SK-N-MC (cell line): Measurements from ENCODE around the gene FOXD4L3.
"Not testable (repeated sequence)": the region's sequence is repeated elsewhere in the genome, so short reads cannot be mapped to it uniquely, and the experiment has no call there.

Experiments
- DNase-seq: peaks from one replicate; pipeline ENCODE4 v3.0.0-alpha.2; 2011; ENCODE audit warnings: low read depth, low spot score
- H3K27ac ChIP-seq: fragments of 200-600 bp; sonication (generic); 2 replicates; pipeline ENCODE4 v1.5.1; 2016; ENCODE audit warnings: mixed run types
- H3K36me3 ChIP-seq: fragments of 200-600 bp; sonication (generic); 2 replicates; pipeline ENCODE4 v1.6.1; 2017; ENCODE audit warnings: antibody characterized with exemption, low read length, mixed read lengths; ENCODE audit not compliant: insufficient read depth
- H3K4me3 ChIP-seq: fragments of 200-600 bp; sonication (generic); 2 replicates; pipeline ENCODE4 v1.5.1; 2016
- H3K9ac ChIP-seq: fragments of 200-600 bp; sonication (generic); 2 replicates; pipeline ENCODE4 v1.8.0; 2017; ENCODE audit warnings: mixed run types, mixed read lengths; ENCODE audit not compliant: insufficient read length
- H3K9me3 ChIP-seq: fragments of 200-600 bp; sonication (generic); 2 replicates; pipeline ENCODE4 v1.6.1; 2017; ENCODE audit warnings: low read depth, mild to moderate bottlenecking, antibody characterized with exemption, low read length, moderate library complexity, mixed read lengths

FOXD4L3 gene

GRCh38 chr9:68302567-68302966, at the start of gene FOXD4L3:
Gene FOXD4L3, plus strand, starts transcription at chr9:68302867. Its CDS starts 85 bp downstream, at chr9:68302952.
- H3K27ac ChIP-seq, H3K36me3 ChIP-seq, H3K4me3 ChIP-seq, H3K9ac ChIP-seq, H3K9me3 ChIP-seq, DNase-seq: not testable (repeated sequence)

- not testable (repeated sequence) for H3K9me3 ChIP-seq, H3K4me3 ChIP-seq, H3K9ac ChIP-seq, H3K36me3 ChIP-seq, DNase-seq, H3K27ac ChIP-seq
Observed at GRCh38 chr9:68281041-68281440, 21.6 kb upstream of the FOXD4L3 start.

GRCh38 chr9:68303771-68304170, 1.1 kb downstream of the FOXD4L3 start:
- not testable (repeated sequence) for DNase-seq, H3K9ac ChIP-seq, H3K36me3 ChIP-seq, H3K9me3 ChIP-seq, H3K27ac ChIP-seq, H3K4me3 ChIP-seq

- not testable (repeated sequence) for H3K27ac ChIP-seq, H3K9me3 ChIP-seq, H3K36me3 ChIP-seq, H3K4me3 ChIP-seq, H3K9ac ChIP-seq, DNase-seq
Observed at GRCh38 chr9:68304212-68304611, 1.5 kb downstream of the FOXD4L3 start.

GRCh38 chr9:68304777-68305176, 2.1 kb downstream of the FOXD4L3 start:
- H3K4me3 ChIP-seq, H3K9ac ChIP-seq, H3K36me3 ChIP-seq, H3K9me3 ChIP-seq, H3K27ac ChIP-seq, DNase-seq: not testable (repeated sequence)

- not testable (repeated sequence) for H3K4me3 ChIP-seq, H3K9ac ChIP-seq, H3K27ac ChIP-seq, H3K9me3 ChIP-seq, DNase-seq, H3K36me3 ChIP-seq
Observed at GRCh38 chr9:68305680-68306285, 3.1 kb downstream of the FOXD4L3 start.

- H3K36me3 ChIP-seq, H3K9ac ChIP-seq, H3K4me3 ChIP-seq, DNase-seq, H3K27ac ChIP-seq, H3K9me3 ChIP-seq: not testable (repeated sequence)
Observed at GRCh38 chr9:68306391-68306964, 3.8 kb downstream of the FOXD4L3 start.

- H3K9me3 ChIP-seq, DNase-seq, H3K9ac ChIP-seq, H3K27ac ChIP-seq, H3K4me3 ChIP-seq, H3K36me3 ChIP-seq: not testable (repeated sequence)
Observed at GRCh38 chr9:68307127-68307526, 4.5 kb downstream of the FOXD4L3 start.

- H3K9ac ChIP-seq, DNase-seq, H3K9me3 ChIP-seq, H3K27ac ChIP-seq, H3K36me3 ChIP-seq, H3K4me3 ChIP-seq: not testable (repeated sequence)
Observed at GRCh38 chr9:68307654-68308053, 5.0 kb downstream of the FOXD4L3 start.

GRCh38 chr9:68311208-68311607, 8.5 kb downstream of the FOXD4L3 start:
- not testable (repeated sequence) for DNase-seq, H3K4me3 ChIP-seq, H3K36me3 ChIP-seq, H3K9me3 ChIP-seq, H3K9ac ChIP-seq, H3K27ac ChIP-seq

- H3K36me3 ChIP-seq, H3K4me3 ChIP-seq, DNase-seq, H3K9ac ChIP-seq, H3K9me3 ChIP-seq, H3K27ac ChIP-seq: not testable (repeated sequence)
Observed at GRCh38 chr9:68318209-68318608, 15.5 kb downstream of the FOXD4L3 start.

GRCh38 chr9:68323749-68324148, 21.1 kb downstream of the FOXD4L3 start:
- not testable (repeated sequence) for H3K9ac ChIP-seq, H3K9me3 ChIP-seq, H3K27ac ChIP-seq, H3K4me3 ChIP-seq, H3K36me3 ChIP-seq, DNase-seq

GRCh38 chr9:68324518-68324917, 21.9 kb downstream of the FOXD4L3 start:
- H3K4me3 ChIP-seq, DNase-seq, H3K9me3 ChIP-seq, H3K9ac ChIP-seq, H3K36me3 ChIP-seq, H3K27ac ChIP-seq: not testable (repeated sequence)

GRCh38 chr9:68329106-68329505, 26.4 kb downstream of the FOXD4L3 start:
- H3K27ac ChIP-seq, DNase-seq, H3K4me3 ChIP-seq, H3K9me3 ChIP-seq, H3K36me3 ChIP-seq, H3K9ac ChIP-seq: not testable (repeated sequence)

GRCh38 chr9:68330531-68331173, 28.0 kb downstream of the FOXD4L3 start:
- not testable (repeated sequence) for H3K4me3 ChIP-seq, DNase-seq, H3K36me3 ChIP-seq, H3K27ac ChIP-seq, H3K9me3 ChIP-seq, H3K9ac ChIP-seq
